ENCODE results near the gene UGCG.
"Not testable (repeated sequence)": the region's sequence is repeated elsewhere in the genome, so short reads cannot be mapped to it uniquely, and the experiment has no call there.

The UGCG gene

DNA sequence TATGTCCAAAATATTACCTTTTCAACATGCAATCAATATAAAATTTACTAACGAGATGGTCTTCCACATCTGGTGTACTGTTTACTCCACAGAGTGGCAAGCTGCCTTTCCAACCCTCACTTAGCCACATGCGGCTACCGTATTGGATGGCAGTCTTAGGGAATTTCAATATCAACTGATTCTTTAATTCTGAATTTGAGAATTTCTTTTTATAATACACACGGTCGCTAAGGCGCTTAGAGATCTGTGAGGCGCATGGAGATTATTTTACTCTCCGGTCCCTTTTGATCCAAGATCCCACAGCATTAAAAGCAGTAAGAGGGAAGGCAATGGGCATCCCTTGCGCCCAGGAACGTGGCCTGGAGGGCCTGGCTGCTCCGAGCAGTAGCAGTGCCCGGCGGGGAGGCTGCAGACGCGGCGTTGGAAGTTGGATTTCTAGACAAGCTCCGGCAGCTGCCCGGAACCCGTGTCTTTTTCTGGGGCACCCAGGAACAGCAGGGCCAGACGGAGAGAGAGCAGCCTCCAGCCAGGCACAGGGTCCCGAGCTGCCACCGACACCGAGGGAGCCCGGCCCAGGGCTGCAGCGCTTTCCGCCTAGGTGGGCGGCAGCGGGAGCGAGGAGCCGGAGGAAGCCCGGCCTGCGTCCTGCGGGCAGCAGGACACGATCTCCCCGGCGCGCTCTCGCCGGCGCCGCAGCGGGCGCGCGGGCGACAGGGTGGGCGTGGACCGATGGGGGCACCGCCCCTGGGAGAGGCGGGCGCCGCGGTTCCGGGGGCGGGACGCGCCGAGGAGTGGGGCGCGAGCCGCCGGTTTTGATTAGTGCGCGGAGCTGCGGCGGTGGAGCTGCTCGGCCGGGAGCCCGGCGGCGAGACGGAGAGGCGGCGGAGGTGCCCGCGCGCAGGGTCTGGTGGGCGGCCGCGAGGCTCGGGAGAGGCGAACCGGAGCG lies at the start of gene UGCG:
TSS of gene UGCG (plus strand) at position 819 of the 946 bp plus-strand sequence. CDS start 402 bp downstream, outside the sequence.
- DNase-seq (ENCODE audit: low spot score), result peak; percentile 84

DNA sequence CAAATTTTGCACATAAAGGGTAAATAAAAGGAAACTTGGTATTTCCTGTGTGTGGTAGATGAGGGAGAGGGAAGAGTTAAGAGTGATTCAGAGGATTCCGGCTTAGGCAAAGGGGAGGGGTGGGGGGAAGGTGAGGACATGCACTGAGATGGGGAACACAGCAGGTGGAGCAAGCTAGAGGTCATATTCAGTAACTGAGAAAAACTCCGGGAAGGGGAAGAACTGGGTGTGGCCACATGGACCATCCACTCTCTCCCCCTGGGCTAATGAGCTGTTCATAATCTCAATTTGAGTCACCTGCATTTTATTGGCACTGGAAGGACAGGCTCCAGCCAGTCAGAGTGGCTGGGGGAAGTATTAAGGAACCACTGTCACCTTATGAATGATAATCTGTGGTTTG lies 45.1 kb upstream of the UGCG start:
- no peak for DNase-seq (ENCODE audit: low spot score)

DNA sequence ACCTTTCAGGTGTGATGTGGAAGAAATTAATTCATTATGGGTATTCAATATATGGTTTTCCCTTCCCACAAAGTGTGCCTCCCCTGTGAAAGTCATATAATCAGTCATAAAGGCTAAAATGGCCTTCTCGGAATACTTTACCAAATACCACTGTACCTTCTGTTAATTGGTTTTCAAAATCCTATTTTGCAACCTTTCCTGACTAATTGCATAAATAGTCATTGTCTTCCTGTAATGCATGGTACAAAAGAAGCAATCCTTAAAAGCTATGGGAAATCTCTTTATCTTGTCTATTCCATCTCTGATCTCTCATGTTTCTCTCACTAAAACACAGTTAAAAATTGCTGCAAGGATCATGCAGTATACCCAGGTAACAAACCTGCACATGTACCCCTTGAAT lies 44.3 kb upstream of the UGCG start:
- DNase-seq (ENCODE audit: low spot score), result no peak

DNA sequence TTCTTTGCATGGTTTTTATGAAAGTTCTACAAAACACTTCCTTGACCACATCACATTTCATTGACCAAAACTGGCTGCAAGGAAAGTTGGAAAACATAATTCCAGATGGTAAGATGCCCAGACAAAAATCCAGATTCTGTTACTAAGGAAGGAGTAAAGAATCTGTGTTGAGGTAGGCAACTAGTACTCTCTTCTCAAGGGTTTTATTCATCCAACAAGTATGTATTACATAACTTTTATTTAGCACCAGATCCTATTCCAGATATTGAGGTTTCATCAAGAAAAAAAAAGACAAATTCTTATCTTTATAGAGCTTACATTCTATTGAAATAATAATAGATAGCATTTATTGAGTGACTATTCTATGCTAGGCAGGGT lies 43.2 kb upstream of the UGCG start:
- no peak for DNase-seq (ENCODE audit: low spot score)

- DNase-seq (ENCODE audit: low spot score), result no peak
Observed at GRCh38 chr9:111854799-111855198, 41.8 kb upstream of the UGCG start.

DNA sequence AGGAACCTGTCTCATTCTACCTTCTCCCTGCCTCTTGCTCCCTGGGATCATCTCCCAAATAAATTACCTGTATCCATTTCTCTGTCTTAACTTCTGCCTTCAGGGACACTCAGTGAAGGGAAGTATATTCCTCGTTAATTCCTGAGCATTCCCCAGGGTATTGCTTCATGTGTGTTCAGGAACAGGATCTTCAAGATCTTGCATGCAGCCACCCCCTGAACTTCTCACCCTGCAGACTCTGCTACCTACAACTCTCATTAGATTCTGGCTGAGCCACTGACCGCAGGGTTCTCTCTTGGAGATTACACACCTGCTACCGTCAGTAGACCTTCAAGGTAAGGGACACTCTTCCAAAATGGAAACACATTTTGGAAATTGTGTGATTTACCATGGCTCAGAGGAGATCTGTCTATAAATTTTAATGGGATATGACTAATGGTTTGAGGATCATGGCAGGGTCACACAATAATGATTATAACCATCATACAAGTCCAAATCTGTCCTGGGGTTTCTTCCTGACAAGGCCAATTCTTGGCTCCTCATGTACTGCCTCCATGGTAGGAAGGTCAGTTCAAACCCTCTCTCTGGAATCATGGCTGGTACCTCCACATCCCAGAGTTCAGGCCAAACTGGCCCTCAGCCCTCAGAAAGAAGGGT lies 38.9 kb upstream of the UGCG start:
- no peak for DNase-seq (ENCODE audit: low spot score)

- no peak for DNase-seq (ENCODE audit: low spot score)
Observed at GRCh38 chr9:111860443-111860842, 36.2 kb upstream of the UGCG start.

DNA sequence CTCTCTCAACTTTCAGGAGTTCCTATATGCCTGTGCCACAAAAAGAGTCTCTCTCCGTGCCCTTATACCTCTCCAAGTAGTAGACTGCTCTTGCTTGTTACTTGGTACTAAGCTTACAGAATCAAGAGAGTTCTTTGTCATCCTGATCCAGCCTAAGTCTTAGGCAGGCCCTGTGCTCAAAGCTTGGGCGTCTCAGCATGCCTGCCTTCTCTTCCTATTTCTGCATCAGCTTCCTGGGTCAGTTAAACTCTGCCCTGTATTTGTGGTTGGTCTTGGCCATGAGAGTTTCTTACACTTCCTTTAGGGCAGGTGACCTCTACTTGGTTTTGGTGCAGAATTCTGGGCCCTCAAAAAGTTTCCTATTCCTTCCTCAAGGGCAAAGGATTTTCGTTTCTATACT lies 33.0 kb upstream of the UGCG start:
- DNase-seq (ENCODE audit: low spot score), result no peak

DNA sequence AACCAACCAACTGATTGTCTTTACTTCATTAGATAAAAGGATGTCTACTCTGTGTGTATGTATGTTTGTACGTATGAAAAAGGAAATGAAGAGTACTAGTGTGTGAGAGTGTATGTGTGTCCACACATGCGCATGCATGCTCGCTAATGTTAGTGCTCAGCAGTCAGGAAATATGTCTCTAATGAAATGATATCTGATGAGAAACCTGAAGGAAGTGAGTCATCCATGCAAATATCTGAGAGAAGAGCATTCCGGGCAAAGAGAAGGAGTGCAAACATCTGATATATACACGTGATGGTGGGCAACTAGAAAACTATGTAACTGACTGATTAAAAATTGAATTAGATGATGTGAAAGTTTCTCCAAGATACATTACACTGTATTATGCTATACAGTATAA lies 29.6 kb upstream of the UGCG start:
- peak; percentile 8 for DNase-seq (ENCODE audit: low spot score)

- DNase-seq (ENCODE audit: low spot score), result no peak
Observed at GRCh38 chr9:111868475-111868874, 28.1 kb upstream of the UGCG start.

DNA sequence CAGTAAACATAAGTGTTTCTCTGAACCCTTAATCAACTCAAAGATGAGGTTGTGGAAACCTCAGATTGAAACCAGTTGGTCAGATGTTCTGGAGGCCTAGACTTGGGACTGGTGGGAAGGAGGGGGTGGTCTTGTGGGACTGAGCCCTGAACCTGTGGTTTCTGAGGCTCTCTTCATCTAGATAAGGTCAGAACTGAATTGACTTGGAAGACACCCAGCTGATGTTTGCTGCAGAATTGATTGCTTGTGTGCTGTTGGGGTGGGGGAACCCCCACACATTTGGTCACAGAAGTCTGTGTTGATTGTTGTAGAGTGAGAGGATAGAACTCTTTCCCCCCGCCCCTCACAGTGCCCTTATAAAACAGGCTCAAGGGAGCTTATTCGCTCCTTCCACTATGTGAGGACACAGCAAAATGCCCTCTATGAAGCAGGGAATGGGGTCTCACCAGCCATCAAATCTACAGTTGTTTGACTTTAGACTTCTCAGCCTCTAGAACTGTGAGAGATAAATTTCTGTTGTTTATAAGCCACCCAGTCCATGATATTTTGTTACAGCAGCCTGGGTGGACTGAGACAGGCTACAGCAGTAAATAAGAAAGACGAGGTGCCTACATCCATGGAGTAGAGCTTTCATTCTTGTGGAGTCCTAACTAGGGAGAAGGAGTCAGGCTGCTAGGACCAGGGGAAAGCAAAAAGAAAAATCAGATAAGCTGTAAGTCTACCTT lies 25.7 kb upstream of the UGCG start:
- DNase-seq (ENCODE audit: low spot score), result peak; percentile 46

DNA sequence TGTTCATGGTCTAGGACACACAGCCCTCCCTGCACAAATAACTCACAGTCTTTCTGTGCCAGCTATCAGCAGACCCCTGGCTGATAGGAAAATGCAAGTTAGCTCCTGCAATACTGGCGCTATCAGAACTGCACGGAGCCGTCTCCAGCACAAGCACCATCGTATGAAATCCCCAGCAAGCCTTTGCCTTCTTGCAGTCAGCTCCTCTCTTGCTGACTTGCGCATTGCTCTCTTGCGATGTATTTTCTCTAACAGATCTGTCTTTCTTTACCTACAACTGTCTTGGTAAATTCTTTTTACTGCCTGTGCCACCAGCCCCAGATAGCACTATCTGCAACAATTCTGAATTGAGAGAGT lies 25.1 kb upstream of the UGCG start:
- no peak for DNase-seq (ENCODE audit: low spot score)

GRCh38 chr9:111872886-111873285 lies 23.7 kb upstream of the UGCG start:
- DNase-seq (ENCODE audit: low spot score), result no peak

- DNase-seq (ENCODE audit: low spot score), result no peak
Observed at GRCh38 chr9:111873901-111874300, 22.7 kb upstream of the UGCG start.

GRCh38 chr9:111874500-111874899 lies 22.1 kb upstream of the UGCG start:
- no peak for DNase-seq (ENCODE audit: low spot score)

DNA sequence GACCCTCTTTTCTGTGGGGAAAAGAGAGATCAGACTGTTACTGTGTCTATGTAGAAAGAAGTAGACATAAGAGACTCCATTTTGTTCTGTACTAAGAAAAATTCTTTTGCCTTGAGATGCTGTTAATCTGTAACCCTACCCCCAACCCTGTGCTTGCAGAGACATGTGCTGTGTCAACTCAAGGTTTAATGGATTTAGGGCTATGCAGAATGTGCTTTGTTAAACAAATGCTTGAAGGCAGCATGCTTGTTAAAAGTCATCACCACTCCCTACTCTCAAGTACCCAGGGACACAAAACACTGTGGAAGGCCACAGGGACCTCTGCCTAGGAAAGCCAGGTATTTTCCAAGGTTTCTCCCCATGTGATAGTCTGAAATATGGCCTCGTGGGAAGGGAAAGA lies 21.3 kb upstream of the UGCG start:
- not testable (repeated sequence) for DNase-seq (ENCODE audit: low spot score)

DNA sequence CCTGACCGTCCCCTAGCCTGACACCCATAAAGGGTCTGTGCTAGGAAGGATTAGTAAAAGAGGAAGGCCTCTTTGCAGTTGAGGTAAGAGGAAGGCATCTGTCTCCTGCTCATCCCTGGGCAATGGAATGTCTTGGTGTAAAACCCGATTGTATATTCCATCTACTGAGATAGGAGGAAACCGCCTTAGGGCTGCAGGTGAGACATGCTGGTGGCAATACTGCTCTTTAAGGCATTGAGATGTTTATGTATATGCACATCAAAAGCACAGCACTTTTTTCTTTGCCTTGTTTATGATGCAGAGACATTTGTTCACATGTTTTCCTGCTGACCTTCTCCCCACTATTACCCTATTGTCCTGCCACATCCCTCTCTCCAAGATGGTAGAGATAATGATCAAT lies 20.9 kb upstream of the UGCG start:
- DNase-seq (ENCODE audit: low spot score), result not testable (repeated sequence)

GRCh38 chr9:111876179-111876578 lies 20.4 kb upstream of the UGCG start:
- DNase-seq (ENCODE audit: low spot score), result no peak

- no peak for DNase-seq (ENCODE audit: low spot score)
Observed at GRCh38 chr9:111877420-111877819, 19.2 kb upstream of the UGCG start.

GRCh38 chr9:111878946-111879345 lies 17.7 kb upstream of the UGCG start:
- DNase-seq (ENCODE audit: low spot score), result no peak

DNA sequence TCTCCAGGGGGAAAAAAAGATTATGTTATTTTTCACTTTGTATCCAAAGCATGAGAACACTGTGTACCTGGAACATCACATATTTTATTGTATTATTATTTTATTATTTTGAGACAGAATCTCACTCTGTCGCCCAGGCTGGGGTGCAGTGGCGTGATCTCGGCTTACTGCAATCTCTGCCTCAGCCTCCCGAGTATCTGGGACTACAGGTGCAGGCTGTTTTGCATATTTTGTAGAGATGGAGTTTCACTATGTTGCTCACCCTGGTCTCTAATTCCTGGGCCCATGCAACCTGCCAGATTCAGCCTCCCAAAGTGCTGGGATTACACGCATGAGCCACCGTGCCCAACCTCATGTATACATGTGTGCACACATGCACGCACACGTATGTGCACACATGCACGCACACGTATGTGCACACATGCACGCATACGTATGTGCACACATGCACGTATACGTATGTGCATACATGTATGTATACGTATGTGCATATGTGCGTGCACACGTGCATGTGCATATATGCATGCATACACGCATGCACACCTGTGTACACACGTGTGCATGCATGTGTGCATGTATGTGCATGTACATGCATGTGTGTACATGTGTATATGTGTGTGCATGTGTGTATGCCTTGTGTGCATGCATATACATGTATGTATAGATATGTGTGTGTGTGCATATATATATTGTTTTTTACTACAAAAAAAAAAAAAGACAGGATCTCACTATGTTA lies 9.5 kb upstream of the UGCG start:
- no peak for DNase-seq (ENCODE audit: low spot score)

DNA sequence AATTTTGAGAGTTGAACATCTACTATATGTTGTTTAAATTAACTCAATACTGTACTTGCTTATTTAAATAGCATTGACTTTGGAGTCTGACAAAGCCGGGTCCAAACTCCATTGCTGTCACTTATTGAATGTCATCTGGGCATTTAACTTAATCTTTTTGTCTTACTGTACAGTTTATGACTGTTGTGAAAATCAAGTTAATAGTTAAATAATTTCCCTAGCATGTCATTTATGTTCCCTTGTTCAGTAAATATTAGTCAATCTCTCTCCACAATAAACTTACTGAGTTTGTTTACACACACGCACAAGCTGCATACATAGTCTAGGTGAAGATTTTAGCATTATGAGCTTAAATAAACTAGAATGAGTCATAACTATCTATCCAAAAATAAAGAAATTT lies 6.3 kb upstream of the UGCG start:
- DNase-seq (ENCODE audit: low spot score), result no peak
